ENCODE results near the gene PHACTR3. TPM values are rescaled to one million over a fixed set of nuclear protein-coding genes. Genes with fewer than 3 reads are reported as not detected.

The PHACTR3 gene
- total and polyA plus RNA-seq, 2 donors (not counting 3 experiments of a cell fraction or from before 2014, with no cell fraction given): not detected

GRCh38 chr20:59664421-59664941 lies 60.1 kb downstream of the PHACTR3 start:
- no peak for TF ChIP-seq MYC (IDR thresholded peaks at IDR 0.05; ENCODE audit: low read depth, low read length)
- no peak for TF ChIP-seq EZH2 (IDR thresholded peaks at IDR 0.05; ENCODE audit: borderline replicate concordance, low read depth, low read length, severe bottlenecking)
- no peak for TF ChIP-seq FOS (IDR thresholded peaks at IDR 0.05; ENCODE audit: borderline replicate concordance, insufficient read depth, low read length)
- TF ChIP-seq POLR2AphosphoS5 (IDR thresholded peaks at IDR 0.05; ENCODE audit: insufficient read depth, low read depth, low read length): no peak
- TF ChIP-seq GATA2 (IDR thresholded peaks at IDR 0.05; ENCODE audit: insufficient read depth, insufficient read length, low read depth, low read length): no peak
- no peak for TF ChIP-seq MAX (IDR thresholded peaks at IDR 0.05; ENCODE audit: insufficient read depth, insufficient read length)
- no peak for TF ChIP-seq POLR2A (IDR thresholded peaks at IDR 0.05; ENCODE audit: low read depth, low read length)
- no peak for TF ChIP-seq CTCF (IDR thresholded peaks at IDR 0.05; ENCODE audit: extremely low read depth in 1 of 2, insufficient read depth in 1 of 2, low read depth in 1 of 2, low read length in 2 of 2)
- TF ChIP-seq JUN (IDR thresholded peaks at IDR 0.05; ENCODE audit: borderline replicate concordance, insufficient read depth, insufficient read length, low read depth): no peak
- DNase-seq (ENCODE audit: low read depth, low spot score) (no peak), FAIRE-seq (no peak)
- Histone ChIP-seq H3K27me3 (ENCODE audit: control insufficient read depth in 2 of 2, insufficient read depth in 2 of 2, low read length in 2 of 2) (no peaks in the 10 kb centered on the region), H3K4me2 (ENCODE audit: insufficient read depth, low read length) (no peak overlapping the region), H2AFZ (ENCODE audit: low read depth, low read length) (no peak overlapping the region), H3K9me3 (replicated peaks; ENCODE audit: control insufficient read depth, insufficient read depth, low read length) (peaks cover 3% of the 10 kb centered on the region), H3K36me3 (ENCODE audit: control insufficient read depth in 2 of 2, extremely low read depth in 1 of 2, insufficient read depth in 2 of 2, low read length in 2 of 2) (no peaks in the 10 kb centered on the region), H4K20me1 (replicated peaks; ENCODE audit: control insufficient read depth, extremely low read depth, insufficient read depth, low read length) (no peaks in the 10 kb centered on the region), H3K79me2 (ENCODE audit: control insufficient read depth, insufficient read depth, low read length) (no peaks in the 10 kb centered on the region), H3K4me1 (ENCODE audit: control insufficient read depth, extremely low read depth, insufficient read depth, low read length) (no peaks in the 10 kb centered on the region), H3K27ac (ENCODE audit: insufficient read depth, low read depth, low read length) (no peak overlapping the region), H3K9me1 (replicated peaks; ENCODE audit: control insufficient read depth, extremely low read depth, insufficient read depth, low read length) (no peaks in the 10 kb centered on the region), H3K4me3 (replicated peaks in 1 of 3; ENCODE audit: insufficient read depth in 1 of 3, low read depth in 1 of 3, low read length in 3 of 3) (no peak overlapping the region), H3K9ac (replicated peaks; ENCODE audit: extremely low read depth, insufficient read depth, low read length) (no peak overlapping the region)
- CTCF ChIA-PET: no interaction called here
- dilution Hi-C loops (cut with MboI; ENCODE audit: extremely low pct_ligation_motif_present, low sequenced_read_pairs) (no loop called here), intact Hi-C loops (cut with micrococcal nuclease) (no loop called here)
- POLR2A ChIA-PET: no interaction called here
- BruUV-seq (replicated peaks): no TSS peak
